Activated CD8-positive, alpha-beta T cell treated with anti-CD3 and anti-CD28 coated beads, Interleukin-2, amount 10 ng/mL, durations not matched to agents 7 days and 5 days (primary cell): ENCODE results near the gene GUCY1A2. TPM values are rescaled to one million over a fixed set of nuclear protein-coding genes. Genes with fewer than 3 reads are reported as not detected.
"Not testable (repeated sequence)": the region's sequence is repeated elsewhere in the genome, so short reads cannot be mapped to it uniquely, and the experiment has no call there.

Experiments used
- ATAC-seq: fragments of 150-1000 bp; cut with Tn5 transposase; one replicate; pipeline ENCODE4 v1.10.0; 2021; ENCODE audit warnings: moderate library complexity
- CTCF ChIA-PET: fragments of 350-600 bp; sonication (Branson Sonifier 250); formaldehyde crosslinking; loops from one replicate; lab custom pipeline; 2021; ENCODE audit warnings: antibody characterized with exemption; lab: Charles Lee
- POLR2A ChIA-PET: fragments of 350-600 bp; sonication (Branson Sonifier 250); formaldehyde crosslinking; loops from one replicate; lab custom pipeline; 2021; ENCODE audit warnings: antibody characterized with exemption; lab: Charles Lee
- DNase-seq: peaks from one replicate; pipeline ENCODE4 v3.0.0-alpha.2; 2020
- H3K27ac Mint-ChIP-seq: one replicate; pipeline ENCODE4 v1.8.0; 2021; ENCODE audit warnings: mild to moderate bottlenecking, mixed read lengths
- H3K27me3 Mint-ChIP-seq: one replicate; pipeline ENCODE4 v1.8.0; 2021; ENCODE audit warnings: low read depth, mixed read lengths
- H3K36me3 Mint-ChIP-seq: one replicate; pipeline ENCODE4 v1.8.0; 2021; ENCODE audit warnings: low read depth, mixed read lengths
- H3K4me1 Mint-ChIP-seq: one replicate; pipeline ENCODE4 v1.8.0; 2021; ENCODE audit warnings: low read depth, mixed read lengths
- H3K4me3 Mint-ChIP-seq: one replicate; pipeline ENCODE4 v1.8.0; 2021; ENCODE audit warnings: mild to moderate bottlenecking, mixed read lengths
- H3K9me3 Mint-ChIP-seq: one replicate; pipeline ENCODE4 v1.8.0; 2022; ENCODE audit warnings: mixed read lengths; ENCODE audit not compliant: insufficient read depth
- total RNA-seq, 2 experiments: library from RNA; stranded (reverse); gene quantifications; one replicate each; pipeline ENCODE4 v1.2.3, GENCODE V29; 2021

GUCY1A2 gene
- total RNA-seq, 2 experiments from 2014 or later: not detected

GRCh38 chr11:106854429-106854828 is 163.8 kb downstream of the GUCY1A2 start:
- Mint-ChIP-seq H3K4me3 (no peak overlapping the region), H3K27me3 (no peaks in the 10 kb centered on the region), H3K9me3 (peaks cover 18% of the 10 kb centered on the region), H3K27ac (no peak overlapping the region), H3K36me3 (no peaks in the 10 kb centered on the region), H3K4me1 (no peaks in the 10 kb centered on the region)
- POLR2A ChIA-PET: no interaction called here
- CTCF ChIA-PET: no interaction called here
- ATAC-seq (no peak), DNase-seq (no peak)

GRCh38 chr11:106853850-106854401 is 164.3 kb downstream of the GUCY1A2 start:
- H3K27me3 Mint-ChIP-seq: no peaks in the 10 kb centered on the region
- H3K4me3 Mint-ChIP-seq: no peak overlapping the region
- POLR2A ChIA-PET: no interaction called here
- DNase-seq (no peak), ATAC-seq (no peak)
- no peak overlapping the region for H3K27ac Mint-ChIP-seq
- CTCF ChIA-PET: no interaction called here
- H3K36me3 Mint-ChIP-seq: no peaks in the 10 kb centered on the region
- peaks cover 18% of the 10 kb centered on the region for H3K9me3 Mint-ChIP-seq
- H3K4me1 Mint-ChIP-seq: no peaks in the 10 kb centered on the region

- H3K36me3 Mint-ChIP-seq: no peaks in the 10 kb centered on the region
- no peak for DNase-seq
- ChIA-PET POLR2A (no interaction called here), CTCF (no interaction called here)
- no peaks in the 10 kb centered on the region for H3K4me1 Mint-ChIP-seq
- no peak for ATAC-seq
- H3K27ac Mint-ChIP-seq: no peak overlapping the region
- H3K4me3 Mint-ChIP-seq: no peak overlapping the region
- H3K9me3 Mint-ChIP-seq: peaks cover 18% of the 10 kb centered on the region
- H3K27me3 Mint-ChIP-seq: no peaks in the 10 kb centered on the region
Measured at GRCh38 chr11:106852779-106853178, 165.5 kb downstream of the GUCY1A2 start.

- ATAC-seq (no peak), DNase-seq (no peak)
- Mint-ChIP-seq H3K27ac (no peak overlapping the region), H3K4me3 (no peak overlapping the region), H3K36me3 (no peaks in the 10 kb centered on the region), H3K27me3 (no peaks in the 10 kb centered on the region), H3K4me1 (no peaks in the 10 kb centered on the region), H3K9me3 (peaks cover 25% of the 10 kb centered on the region)
- POLR2A ChIA-PET: no interaction called here
- CTCF ChIA-PET: no interaction called here
Measured at GRCh38 chr11:106848526-106848925, 169.8 kb downstream of the GUCY1A2 start.

- Mint-ChIP-seq H3K36me3 (no peaks in the 10 kb centered on the region), H3K4me1 (no peaks in the 10 kb centered on the region), H3K4me3 (no peak overlapping the region), H3K27ac (no peak overlapping the region), H3K27me3 (no peaks in the 10 kb centered on the region), H3K9me3 (peaks cover 19% of the 10 kb centered on the region)
- DNase-seq: no peak
- ChIA-PET CTCF (no interaction called here), POLR2A (no interaction called here)
- ATAC-seq: no peak
Measured at GRCh38 chr11:106842134-106842533, 176.1 kb downstream of the GUCY1A2 start.

DNA sequence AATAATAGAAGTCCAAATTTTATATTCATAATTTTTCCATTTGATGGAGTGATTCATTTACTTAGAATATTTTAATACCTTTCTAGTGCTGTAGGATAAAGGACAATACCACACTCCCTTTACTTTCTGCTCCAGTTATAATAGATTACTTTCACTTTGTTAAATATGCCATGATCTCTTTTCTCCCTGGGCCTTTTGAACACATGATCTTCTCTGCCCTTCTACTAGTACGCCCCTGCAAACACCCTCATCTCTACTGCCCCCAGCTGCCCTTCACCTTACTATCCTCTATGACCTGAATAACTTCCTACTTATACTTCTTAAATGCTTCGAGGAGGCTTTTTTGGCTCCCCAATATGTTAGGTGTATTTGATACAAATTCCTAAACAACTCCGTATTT is 177.3 kb downstream of the GUCY1A2 start:
- CTCF ChIA-PET: no interaction called here
- H3K27me3 Mint-ChIP-seq: no peaks in the 10 kb centered on the region
- DNase-seq (no peak), ATAC-seq (no peak)
- H3K36me3 Mint-ChIP-seq: no peaks in the 10 kb centered on the region
- peaks cover 23% of the 10 kb centered on the region for H3K9me3 Mint-ChIP-seq
- POLR2A ChIA-PET: no interaction called here
- H3K4me1 Mint-ChIP-seq: no peaks in the 10 kb centered on the region
- no peak overlapping the region for H3K27ac Mint-ChIP-seq
- no peak overlapping the region for H3K4me3 Mint-ChIP-seq

DNA sequence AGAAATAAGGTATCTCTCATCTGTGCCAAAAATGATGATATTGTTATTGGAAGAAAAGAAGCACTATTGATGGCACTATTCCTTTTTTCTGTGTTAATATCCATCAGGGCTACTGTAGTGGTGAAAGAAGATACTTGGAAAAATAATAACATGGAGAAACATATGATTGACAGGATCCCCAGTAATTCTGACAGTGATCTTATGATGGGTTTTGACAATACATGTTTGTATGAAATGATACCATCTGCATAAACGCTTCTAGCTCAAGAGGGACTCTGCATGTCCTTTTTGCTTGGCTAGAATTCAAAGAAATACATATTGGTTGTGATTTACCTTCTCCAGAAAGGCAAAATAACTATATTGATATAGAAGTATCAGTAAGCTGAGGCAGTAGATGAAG is 178.1 kb downstream of the GUCY1A2 start:
- H3K4me1 Mint-ChIP-seq: no peaks in the 10 kb centered on the region
- H3K36me3 Mint-ChIP-seq: no peaks in the 10 kb centered on the region
- no peak overlapping the region for H3K4me3 Mint-ChIP-seq
- no peak for ATAC-seq
- CTCF ChIA-PET: no interaction called here
- POLR2A ChIA-PET: no interaction called here
- peaks cover 18% of the 10 kb centered on the region for H3K9me3 Mint-ChIP-seq
- DNase-seq: no peak
- H3K27ac Mint-ChIP-seq: no peak overlapping the region
- no peaks in the 10 kb centered on the region for H3K27me3 Mint-ChIP-seq

- H3K27me3 Mint-ChIP-seq: no peaks in the 10 kb centered on the region
- no peak for DNase-seq
- no peak for ATAC-seq
- ChIA-PET CTCF (no interaction called here), POLR2A (no interaction called here)
- no peak overlapping the region for H3K4me3 Mint-ChIP-seq
- no peak overlapping the region for H3K27ac Mint-ChIP-seq
- H3K4me1 Mint-ChIP-seq: no peaks in the 10 kb centered on the region
- H3K9me3 Mint-ChIP-seq: peaks cover 4% of the 10 kb centered on the region
- H3K36me3 Mint-ChIP-seq: no peaks in the 10 kb centered on the region
Measured at GRCh38 chr11:106834567-106834966, 183.7 kb downstream of the GUCY1A2 start.

DNA sequence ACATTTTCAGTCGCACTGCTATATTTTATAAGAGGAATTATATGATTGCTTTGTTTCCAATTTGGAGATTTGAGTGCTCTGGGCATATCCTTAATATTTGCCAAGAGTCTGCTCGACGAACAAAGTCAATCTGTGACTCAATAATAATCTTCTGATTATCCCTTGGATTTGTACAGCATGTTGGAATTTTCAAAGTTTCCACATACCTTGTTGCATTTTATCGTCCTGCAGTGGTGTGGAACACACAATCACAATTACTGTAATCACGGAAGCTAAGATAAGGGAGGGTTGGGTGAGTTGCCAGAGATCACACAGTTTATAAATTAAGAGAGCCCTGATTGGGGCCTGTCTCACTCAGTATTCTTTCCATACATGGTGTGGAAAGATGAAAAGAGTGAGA is 189.3 kb downstream of the GUCY1A2 start:
- CTCF ChIA-PET: no interaction called here
- H3K27ac Mint-ChIP-seq: no peak overlapping the region
- H3K36me3 Mint-ChIP-seq: no peaks in the 10 kb centered on the region
- H3K27me3 Mint-ChIP-seq: no peaks in the 10 kb centered on the region
- DNase-seq (no peak), ATAC-seq (no peak)
- H3K4me3 Mint-ChIP-seq: no peak overlapping the region
- H3K4me1 Mint-ChIP-seq: no peaks in the 10 kb centered on the region
- peaks cover 6% of the 10 kb centered on the region for H3K9me3 Mint-ChIP-seq
- POLR2A ChIA-PET: no interaction called here

- DNase-seq (no peak), ATAC-seq (no peak)
- Mint-ChIP-seq H3K4me1 (no peaks in the 10 kb centered on the region), H3K27me3 (no peaks in the 10 kb centered on the region), H3K9me3 (peaks cover 6% of the 10 kb centered on the region), H3K36me3 (no peaks in the 10 kb centered on the region), H3K4me3 (no peak overlapping the region), H3K27ac (no peak overlapping the region)
- ChIA-PET POLR2A (no interaction called here), CTCF (no interaction called here)
Measured at GRCh38 chr11:106828576-106828975, 189.7 kb downstream of the GUCY1A2 start.

GRCh38 chr11:106827687-106828086 is 190.6 kb downstream of the GUCY1A2 start:
- ATAC-seq: no peak
- POLR2A ChIA-PET: no interaction called here
- H3K27ac Mint-ChIP-seq: no peak overlapping the region
- no peak overlapping the region for H3K4me3 Mint-ChIP-seq
- CTCF ChIA-PET: no interaction called here
- no peaks in the 10 kb centered on the region for H3K36me3 Mint-ChIP-seq
- H3K27me3 Mint-ChIP-seq: no peaks in the 10 kb centered on the region
- no peak for DNase-seq
- H3K4me1 Mint-ChIP-seq: no peaks in the 10 kb centered on the region
- H3K9me3 Mint-ChIP-seq: peaks cover 7% of the 10 kb centered on the region

DNA sequence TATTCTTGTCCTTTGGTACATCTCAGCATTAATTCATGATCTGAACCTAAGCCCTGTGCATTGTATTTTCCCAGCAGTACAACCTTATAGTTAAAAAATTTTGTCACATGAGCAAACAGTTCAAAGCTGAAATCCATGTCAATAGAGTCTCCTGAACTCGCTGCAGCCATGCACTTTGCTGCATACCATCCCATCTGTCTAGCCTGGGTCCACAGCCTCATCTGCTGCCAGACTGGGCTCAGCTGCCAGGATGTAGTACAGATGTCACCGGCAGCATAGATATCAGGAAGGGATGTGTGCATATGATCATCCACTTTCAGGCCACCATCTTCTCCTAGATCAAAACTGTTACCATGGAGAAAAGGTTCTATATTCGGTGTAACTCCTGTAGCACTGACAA is 191.7 kb downstream of the GUCY1A2 start:
- H3K36me3 Mint-ChIP-seq, H3K4me3 Mint-ChIP-seq, H3K4me1 Mint-ChIP-seq, H3K27ac Mint-ChIP-seq, CTCF ChIA-PET, H3K27me3 Mint-ChIP-seq, DNase-seq, POLR2A ChIA-PET, ATAC-seq: not testable (repeated sequence)
- H3K9me3 Mint-ChIP-seq: peaks cover 12% of the 10 kb centered on the region

- no peaks in the 10 kb centered on the region for H3K4me1 Mint-ChIP-seq
- DNase-seq (no peak), ATAC-seq (no peak)
- H3K9me3 Mint-ChIP-seq: peaks cover 7% of the 10 kb centered on the region
- POLR2A ChIA-PET: no interaction called here
- no peaks in the 10 kb centered on the region for H3K27me3 Mint-ChIP-seq
- no peaks in the 10 kb centered on the region for H3K36me3 Mint-ChIP-seq
- no peak overlapping the region for H3K4me3 Mint-ChIP-seq
- no peak overlapping the region for H3K27ac Mint-ChIP-seq
- CTCF ChIA-PET: no interaction called here
Measured at GRCh38 chr11:106821826-106822225, 196.4 kb downstream of the GUCY1A2 start.
